Ovary (tissue), 3 donors: ENCODE data around the gene LBP.

ENCODE experiments used
- CTCF ChIP-seq, 3 donors: fragments of 450-650 bp in 2 of 3; fragments of 200-600 bp in 1 of 3; IDR thresholded peaks; one replicate each; pipeline versions ENCODE4 v1.5.1 to v1.8.0; 2016 to 2022; ENCODE audit warnings: antibody characterized with exemption in 3 of 3, mild to moderate bottlenecking in 1 of 3
- POLR2A ChIP-seq: fragments of 450-650 bp; IDR thresholded peaks from one replicate; pipeline ENCODE4 v1.6.1; 2017; ENCODE audit warnings: antibody characterized with exemption, mild to moderate bottlenecking, moderate library complexity
- donor health status: DM: no; HTN: no; CAD: no.

- TF ChIP-seq CTCF (IDR thresholded peaks at IDR 0.05) (no peak), POLR2A (no peak)
Measured at GRCh38 chr20:38402816-38403215, 56.5 kb downstream of the LBP start.
